Measurements from ENCODE around the gene AMACR. TPM values are rescaled to one million over a fixed set of nuclear protein-coding genes. Genes with fewer than 3 reads are reported as not detected.

Gene AMACR
- total RNA-seq, 1 donor from 2014 or later: 9.8 TPM

- H3K9me3 Mint-ChIP-seq: no peaks in the 10 kb centered on the region
- H3K4me1 Mint-ChIP-seq: no peaks in the 10 kb centered on the region
- H3K27ac Mint-ChIP-seq: no peak overlapping the region
- no peaks in the 10 kb centered on the region for H3K27me3 Mint-ChIP-seq (ENCODE audit: low read depth)
- H3K4me3 Mint-ChIP-seq: no peak overlapping the region
- DNase-seq (ENCODE audit: low spot score in 2 of 2, unreplicated experiment in 2 of 2): no peak
- TF ChIP-seq, protein P1, sequence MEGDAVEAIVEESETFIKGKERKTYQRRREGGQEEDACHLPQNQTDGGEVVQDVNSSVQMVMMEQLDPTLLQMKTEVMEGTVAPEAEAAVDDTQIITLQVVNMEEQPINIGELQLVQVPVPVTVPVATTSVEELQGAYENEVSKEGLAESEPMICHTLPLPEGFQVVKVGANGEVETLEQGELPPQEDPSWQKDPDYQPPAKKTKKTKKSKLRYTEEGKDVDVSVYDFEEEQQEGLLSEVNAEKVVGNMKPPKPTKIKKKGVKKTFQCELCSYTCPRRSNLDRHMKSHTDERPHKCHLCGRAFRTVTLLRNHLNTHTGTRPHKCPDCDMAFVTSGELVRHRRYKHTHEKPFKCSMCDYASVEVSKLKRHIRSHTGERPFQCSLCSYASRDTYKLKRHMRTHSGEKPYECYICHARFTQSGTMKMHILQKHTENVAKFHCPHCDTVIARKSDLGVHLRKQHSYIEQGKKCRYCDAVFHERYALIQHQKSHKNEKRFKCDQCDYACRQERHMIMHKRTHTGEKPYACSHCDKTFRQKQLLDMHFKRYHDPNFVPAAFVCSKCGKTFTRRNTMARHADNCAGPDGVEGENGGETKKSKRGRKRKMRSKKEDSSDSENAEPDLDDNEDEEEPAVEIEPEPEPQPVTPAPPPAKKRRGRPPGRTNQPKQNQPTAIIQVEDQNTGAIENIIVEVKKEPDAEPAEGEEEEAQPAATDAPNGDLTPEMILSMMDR (IDR thresholded peaks at IDR 0.05; ENCODE audit: unreplicated experiment): no peak
- peaks cover 23% of the 10 kb centered on the region for H3K36me3 Mint-ChIP-seq
Observed at GRCh38 chr5:34028349-34028748, 20.5 kb upstream of the AMACR start.

DNA sequence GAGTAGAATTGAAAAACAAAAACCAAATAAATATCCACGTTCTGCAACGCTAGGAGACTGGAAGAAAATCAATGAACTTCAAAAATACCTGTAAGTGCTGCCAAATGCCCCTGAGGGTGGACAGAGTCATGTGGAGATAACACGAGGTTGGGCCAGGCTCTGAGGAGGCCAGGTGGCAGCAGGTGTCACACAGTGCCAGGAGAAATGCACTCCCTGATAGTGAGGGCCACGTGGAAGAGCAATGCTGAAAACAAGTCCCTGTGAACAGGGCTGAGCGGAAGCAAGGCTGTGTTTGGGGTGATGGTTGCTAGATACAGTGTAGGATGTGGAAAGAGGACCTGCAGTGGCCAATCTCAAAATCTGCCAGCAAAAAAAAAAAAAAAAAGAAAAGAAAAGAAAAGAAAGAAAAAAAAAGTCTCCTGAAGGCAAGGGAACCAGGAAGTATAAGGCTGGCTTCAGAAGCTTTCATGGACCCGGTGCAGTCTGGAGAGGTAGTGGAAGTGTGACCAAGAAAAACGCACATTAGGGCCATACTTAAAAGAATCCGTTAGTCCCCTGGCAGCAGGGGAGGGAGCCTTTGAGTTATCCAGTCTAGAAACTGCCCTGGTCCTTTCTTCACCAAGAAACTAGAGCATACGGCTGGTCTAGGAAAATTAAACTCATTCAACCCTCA lies 18.4 kb upstream of the AMACR start:
- H3K36me3 Mint-ChIP-seq: peaks cover 25% of the 10 kb centered on the region
- TF ChIP-seq, protein P1 (IDR thresholded peaks at IDR 0.05; ENCODE audit: unreplicated experiment): no peak
- H3K27me3 Mint-ChIP-seq (ENCODE audit: low read depth): no peaks in the 10 kb centered on the region
- no peaks in the 10 kb centered on the region for H3K4me1 Mint-ChIP-seq
- DNase-seq (ENCODE audit: low spot score in 2 of 2, unreplicated experiment in 2 of 2): no peak
- no peaks in the 10 kb centered on the region for H3K9me3 Mint-ChIP-seq
- no peak overlapping the region for H3K27ac Mint-ChIP-seq
- H3K4me3 Mint-ChIP-seq: no peak overlapping the region

DNA sequence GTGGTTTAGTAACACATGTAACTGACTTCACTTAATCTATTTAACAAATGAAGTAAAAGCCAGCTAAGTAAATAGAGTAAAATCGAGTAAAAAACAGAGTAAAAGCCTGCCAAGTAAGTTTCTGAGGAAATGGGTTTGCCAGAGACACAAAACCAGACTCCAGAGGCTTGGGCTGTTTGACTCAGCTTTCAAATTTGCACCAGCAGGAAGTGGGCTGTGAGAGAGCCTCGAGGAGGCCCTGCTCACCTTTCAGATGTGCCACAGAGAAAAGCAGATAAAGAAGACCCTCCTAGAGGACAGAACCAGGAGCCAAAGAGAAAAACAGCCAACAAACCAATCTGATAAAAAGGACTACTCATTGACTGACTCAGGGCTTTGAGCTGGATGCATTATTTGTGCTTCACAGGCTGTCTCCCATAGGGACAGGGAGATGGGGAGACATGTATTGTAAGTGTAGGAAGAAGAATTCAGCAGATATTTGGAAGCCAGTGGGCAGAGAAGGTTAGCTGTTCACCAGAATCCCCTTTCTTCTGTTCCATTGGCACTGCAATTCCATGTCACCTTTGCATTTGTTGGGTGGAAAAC lies 14.4 kb upstream of the AMACR start:
- Mint-ChIP-seq H3K9me3 (no peaks in the 10 kb centered on the region), H3K27me3 (ENCODE audit: low read depth) (no peaks in the 10 kb centered on the region), H3K4me1 (no peaks in the 10 kb centered on the region), H3K36me3 (peaks cover 34% of the 10 kb centered on the region), H3K27ac (no peak overlapping the region), H3K4me3 (no peak overlapping the region)
- TF ChIP-seq, protein P1 (IDR thresholded peaks at IDR 0.05; ENCODE audit: unreplicated experiment): no peak
- DNase-seq (ENCODE audit: low spot score in 2 of 2, unreplicated experiment in 2 of 2): no peak

DNA sequence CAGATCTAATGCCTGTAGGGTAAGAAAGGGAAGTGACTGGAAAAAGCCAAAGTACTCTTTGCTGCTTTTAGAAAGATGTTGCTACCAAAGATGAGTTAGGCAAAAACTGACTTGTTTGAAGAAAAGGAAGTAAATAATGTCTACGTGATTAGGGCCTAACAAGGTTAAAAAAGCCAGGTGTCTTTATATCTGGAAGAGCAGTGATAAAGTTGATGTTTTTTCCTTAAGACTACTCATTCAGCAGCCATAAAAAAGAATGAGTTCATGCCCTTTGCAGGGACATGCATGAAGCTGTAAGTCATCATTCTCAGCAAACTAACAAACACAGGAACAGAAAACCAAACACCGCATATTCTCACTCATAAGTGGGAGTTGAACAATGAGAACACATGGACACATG lies 13.5 kb upstream of the AMACR start:
- H3K27me3 Mint-ChIP-seq (ENCODE audit: low read depth): no peaks in the 10 kb centered on the region
- DNase-seq (ENCODE audit: low spot score in 2 of 2, unreplicated experiment in 2 of 2): no peak
- H3K27ac Mint-ChIP-seq: no peak overlapping the region
- H3K9me3 Mint-ChIP-seq: no peaks in the 10 kb centered on the region
- peaks cover 34% of the 10 kb centered on the region for H3K36me3 Mint-ChIP-seq
- TF ChIP-seq, protein P1 (IDR thresholded peaks at IDR 0.05; ENCODE audit: unreplicated experiment): no peak
- no peaks in the 10 kb centered on the region for H3K4me1 Mint-ChIP-seq
- no peak overlapping the region for H3K4me3 Mint-ChIP-seq

- DNase-seq (ENCODE audit: low spot score in 2 of 2, unreplicated experiment in 2 of 2): no peak
- Mint-ChIP-seq H3K27me3 (ENCODE audit: low read depth) (no peaks in the 10 kb centered on the region), H3K4me3 (no peak overlapping the region), H3K4me1 (no peaks in the 10 kb centered on the region), H3K9me3 (no peaks in the 10 kb centered on the region), H3K36me3 (peaks cover 31% of the 10 kb centered on the region), H3K27ac (no peak overlapping the region)
- TF ChIP-seq, protein P1 (IDR thresholded peaks at IDR 0.05; ENCODE audit: unreplicated experiment): no peak
Observed at GRCh38 chr5:34020726-34021125, 12.9 kb upstream of the AMACR start.
